ENCODE results near the gene SSBP2.

The SSBP2 gene

DNA sequence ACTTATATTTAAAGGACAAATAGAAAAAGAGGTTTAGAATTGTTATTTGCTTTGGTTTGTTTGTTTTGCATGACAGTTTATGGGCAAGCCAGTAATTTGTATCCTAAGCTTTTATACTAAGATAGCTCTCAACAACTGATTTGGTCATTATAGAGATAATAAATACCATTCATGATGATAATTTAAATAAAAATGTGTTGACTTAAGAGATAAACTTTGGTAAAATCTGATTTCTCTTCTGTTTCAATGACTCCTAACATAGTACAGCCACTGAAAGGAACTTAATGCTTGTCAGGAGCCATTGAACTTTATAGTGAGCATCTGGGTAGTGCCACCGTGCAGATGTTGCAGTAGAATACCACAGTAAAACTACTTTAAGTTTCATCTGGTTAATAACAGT is 196.2 kb downstream of the SSBP2 start:
- H3K9ac ChIP-seq (ENCODE audit: low read depth, low read length): no peak overlapping the region
- no peak overlapping the region for H3K4me3 ChIP-seq (ENCODE audit: low read depth, low read length)
- H3K27ac ChIP-seq (ENCODE audit: low read depth, low read length): no peak overlapping the region

DNA sequence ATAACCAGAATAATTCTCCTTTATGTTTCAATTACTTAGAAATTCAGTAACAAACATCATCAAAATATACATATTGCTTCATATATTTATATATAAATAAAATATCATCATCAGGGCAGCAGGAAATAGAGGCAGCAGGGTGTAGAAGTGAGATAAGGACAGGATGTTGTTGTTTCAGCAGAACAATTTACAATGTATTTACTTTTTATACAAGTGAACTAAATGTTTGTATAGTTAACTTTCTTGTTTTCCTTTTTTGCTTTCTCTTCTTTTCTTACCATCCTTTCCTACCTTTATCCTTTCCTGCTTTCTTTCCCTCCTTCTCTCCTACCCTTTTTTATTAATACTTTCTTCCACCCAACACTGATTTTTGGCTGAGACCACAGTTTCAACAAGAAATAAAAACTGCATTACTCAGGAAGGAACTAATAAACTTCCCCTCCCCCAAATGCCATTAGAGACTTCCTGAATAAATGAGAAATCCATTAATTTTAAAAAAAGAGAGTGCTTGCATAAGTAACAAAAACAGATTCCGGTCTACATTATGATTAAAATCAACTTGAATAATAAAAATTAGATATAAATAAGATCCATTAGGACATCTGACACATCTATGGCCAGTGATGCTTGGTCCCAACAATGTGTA is 197.2 kb downstream of the SSBP2 start:
- H3K9me3 ChIP-seq (ENCODE audit: control insufficient read depth, insufficient read depth, low read length): no peaks in the 10 kb centered on the region
- no peak overlapping the region for H3K9ac ChIP-seq (ENCODE audit: low read depth, low read length)
- H3K4me3 ChIP-seq (ENCODE audit: low read depth, low read length): no peak overlapping the region
- H3K36me3 ChIP-seq (ENCODE audit: control insufficient read depth, insufficient read depth, low read length): no peaks in the 10 kb centered on the region
- 0 out of 2 replicates have a peak, but pooled peaks cover 3% of the 10 kb centered on the region for H3K4me1 ChIP-seq (ENCODE audit: control insufficient read depth, insufficient read depth, low read length)
- no peak overlapping the region for H3K27ac ChIP-seq (ENCODE audit: low read depth, low read length)
- H3K27me3 ChIP-seq (ENCODE audit: control insufficient read depth, insufficient read depth, low read length): no peaks in the 10 kb centered on the region

More for the DNA sequence above, 196.2 kb downstream of the SSBP2 start:
- H3K9me3 ChIP-seq (ENCODE audit: control insufficient read depth, insufficient read depth, low read length): no peaks in the 10 kb centered on the region
- H3K4me1 ChIP-seq (ENCODE audit: control insufficient read depth, insufficient read depth, low read length): 0 out of 2 replicates have a peak, but pooled peaks cover 3% of the 10 kb centered on the region
- no peaks in the 10 kb centered on the region for H3K36me3 ChIP-seq (ENCODE audit: control insufficient read depth, insufficient read depth, low read length)
- no peaks in the 10 kb centered on the region for H3K27me3 ChIP-seq (ENCODE audit: control insufficient read depth, insufficient read depth, low read length)

DNA sequence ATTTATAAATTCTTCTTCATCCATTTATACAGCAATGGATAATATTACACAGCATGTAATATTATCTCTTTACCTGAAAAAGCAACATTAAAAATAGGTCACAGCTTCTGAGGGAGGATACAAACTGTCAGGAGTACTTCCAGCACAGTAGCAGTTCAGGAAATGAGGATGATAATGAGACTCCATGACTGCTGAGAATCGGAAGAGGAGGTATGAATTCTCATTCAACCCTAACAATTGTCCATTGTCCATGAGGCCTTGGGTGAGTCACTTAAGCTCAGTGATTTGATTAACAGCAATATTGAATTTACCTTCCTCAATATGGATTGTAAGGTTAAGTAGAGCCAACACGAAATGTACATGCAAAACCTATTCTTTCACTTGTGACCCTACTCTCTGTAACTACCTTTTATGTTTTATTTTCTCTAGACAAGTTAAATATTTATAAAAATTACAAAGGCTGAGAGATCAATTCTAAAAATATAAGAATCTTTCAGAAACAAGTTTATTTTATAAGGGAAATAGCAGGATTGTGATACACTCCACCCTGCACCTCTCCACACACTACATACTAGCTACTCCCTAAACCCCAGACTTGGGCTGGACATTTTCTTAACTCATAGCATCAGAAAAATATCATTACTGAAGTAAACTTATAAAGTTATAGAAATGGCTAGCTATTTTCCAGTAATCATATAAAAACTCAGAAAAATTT is 197.9 kb downstream of the SSBP2 start:
- H3K27ac ChIP-seq (ENCODE audit: low read depth, low read length): no peak overlapping the region
- no peaks in the 10 kb centered on the region for H3K27me3 ChIP-seq (ENCODE audit: control insufficient read depth, insufficient read depth, low read length)
- H3K4me1 ChIP-seq (ENCODE audit: control insufficient read depth, insufficient read depth, low read length): 0 out of 2 replicates have a peak, but pooled peaks cover 3% of the 10 kb centered on the region
- no peak overlapping the region for H3K4me3 ChIP-seq (ENCODE audit: low read depth, low read length)
- no peak overlapping the region for H3K9ac ChIP-seq (ENCODE audit: low read depth, low read length)
- no peaks in the 10 kb centered on the region for H3K9me3 ChIP-seq (ENCODE audit: control insufficient read depth, insufficient read depth, low read length)
- no peaks in the 10 kb centered on the region for H3K36me3 ChIP-seq (ENCODE audit: control insufficient read depth, insufficient read depth, low read length)

DNA sequence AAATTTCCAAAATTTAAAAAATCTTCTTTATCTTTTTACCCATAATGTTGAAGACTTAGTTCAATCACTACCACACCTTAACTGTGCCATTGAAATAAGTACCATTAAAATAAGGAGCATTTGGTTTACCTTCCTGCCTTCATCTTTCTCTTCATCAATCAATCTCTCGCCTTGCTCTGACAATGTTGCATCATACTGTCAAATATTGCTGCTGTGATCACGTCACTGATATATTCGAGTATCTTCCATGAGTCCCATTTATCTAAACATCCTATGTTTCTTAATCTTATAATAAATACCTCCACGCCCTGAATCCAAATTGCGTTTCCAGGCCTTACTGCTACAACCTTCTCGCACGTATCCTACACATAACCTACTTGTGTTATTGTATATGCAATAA is 201.8 kb downstream of the SSBP2 start:
- no peaks in the 10 kb centered on the region for H3K9me3 ChIP-seq (ENCODE audit: control insufficient read depth, insufficient read depth, low read length)

DNA sequence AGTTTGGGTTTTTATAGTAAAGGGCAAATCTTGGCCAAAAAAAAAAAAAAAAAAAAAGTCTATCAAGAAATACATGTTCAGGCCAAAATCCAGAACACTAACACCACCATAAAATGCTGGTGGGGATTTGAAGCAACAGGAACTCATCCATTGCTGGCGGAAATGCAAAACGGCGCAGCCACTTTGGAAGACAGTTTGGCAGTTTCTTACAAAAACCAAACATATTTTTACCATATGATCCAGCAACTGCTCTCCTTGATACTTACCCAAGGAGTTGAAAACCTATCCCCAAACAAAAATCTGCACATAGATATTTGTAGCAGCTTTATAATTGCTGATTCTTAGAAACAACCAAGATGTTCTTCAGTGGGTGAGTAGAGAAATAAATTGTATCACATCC is 203.9 kb downstream of the SSBP2 start:
- Histone ChIP-seq H3K27ac (ENCODE audit: low read depth, low read length) (no peak overlapping the region), H3K9me3 (ENCODE audit: control insufficient read depth, insufficient read depth, low read length) (no peaks in the 10 kb centered on the region), H3K9ac (ENCODE audit: low read depth, low read length) (no peak overlapping the region), H3K4me1 (ENCODE audit: control insufficient read depth, insufficient read depth, low read length) (no peaks in the 10 kb centered on the region), H3K27me3 (ENCODE audit: control insufficient read depth, insufficient read depth, low read length) (no peaks in the 10 kb centered on the region), H3K36me3 (ENCODE audit: control insufficient read depth, insufficient read depth, low read length) (no peaks in the 10 kb centered on the region), H3K4me3 (ENCODE audit: low read depth, low read length) (no peak overlapping the region)

More for the DNA sequence above, 201.8 kb downstream of the SSBP2 start:
- H3K4me3 ChIP-seq (ENCODE audit: low read depth, low read length): no peak overlapping the region
- no peak overlapping the region for H3K27ac ChIP-seq (ENCODE audit: low read depth, low read length)
- H3K9ac ChIP-seq (ENCODE audit: low read depth, low read length): no peak overlapping the region
- no peaks in the 10 kb centered on the region for H3K36me3 ChIP-seq (ENCODE audit: control insufficient read depth, insufficient read depth, low read length)
- H3K27me3 ChIP-seq (ENCODE audit: control insufficient read depth, insufficient read depth, low read length): no peaks in the 10 kb centered on the region
- 0 out of 2 replicates have a peak, but pooled peaks cover 3% of the 10 kb centered on the region for H3K4me1 ChIP-seq (ENCODE audit: control insufficient read depth, insufficient read depth, low read length)

DNA sequence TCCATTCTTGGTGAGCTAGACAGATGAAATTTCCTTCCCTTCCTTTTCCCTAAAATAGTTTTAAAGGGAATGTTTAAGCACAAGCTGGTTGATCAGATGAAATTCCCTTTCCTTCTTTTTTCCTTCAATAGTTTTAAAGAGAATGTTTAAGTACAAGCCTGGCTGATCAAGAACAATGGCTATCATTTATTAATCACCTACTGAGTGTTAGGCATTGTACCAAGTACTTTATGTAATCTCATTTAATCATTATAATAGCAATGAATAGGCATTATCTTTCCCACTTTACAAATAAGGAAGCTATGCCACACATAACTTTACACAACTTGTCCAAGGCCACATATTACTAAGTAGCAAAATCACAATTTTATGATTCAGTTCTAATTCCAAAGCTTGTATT is 205.0 kb downstream of the SSBP2 start:
- Histone ChIP-seq H3K27ac (ENCODE audit: low read depth, low read length) (no peak overlapping the region), H3K27me3 (ENCODE audit: control insufficient read depth, insufficient read depth, low read length) (no peaks in the 10 kb centered on the region), H3K4me1 (ENCODE audit: control insufficient read depth, insufficient read depth, low read length) (no peaks in the 10 kb centered on the region), H3K4me3 (ENCODE audit: low read depth, low read length) (no peak overlapping the region), H3K9ac (ENCODE audit: low read depth, low read length) (no peak overlapping the region), H3K36me3 (ENCODE audit: control insufficient read depth, insufficient read depth, low read length) (no peaks in the 10 kb centered on the region), H3K9me3 (ENCODE audit: control insufficient read depth, insufficient read depth, low read length) (no peaks in the 10 kb centered on the region)

DNA sequence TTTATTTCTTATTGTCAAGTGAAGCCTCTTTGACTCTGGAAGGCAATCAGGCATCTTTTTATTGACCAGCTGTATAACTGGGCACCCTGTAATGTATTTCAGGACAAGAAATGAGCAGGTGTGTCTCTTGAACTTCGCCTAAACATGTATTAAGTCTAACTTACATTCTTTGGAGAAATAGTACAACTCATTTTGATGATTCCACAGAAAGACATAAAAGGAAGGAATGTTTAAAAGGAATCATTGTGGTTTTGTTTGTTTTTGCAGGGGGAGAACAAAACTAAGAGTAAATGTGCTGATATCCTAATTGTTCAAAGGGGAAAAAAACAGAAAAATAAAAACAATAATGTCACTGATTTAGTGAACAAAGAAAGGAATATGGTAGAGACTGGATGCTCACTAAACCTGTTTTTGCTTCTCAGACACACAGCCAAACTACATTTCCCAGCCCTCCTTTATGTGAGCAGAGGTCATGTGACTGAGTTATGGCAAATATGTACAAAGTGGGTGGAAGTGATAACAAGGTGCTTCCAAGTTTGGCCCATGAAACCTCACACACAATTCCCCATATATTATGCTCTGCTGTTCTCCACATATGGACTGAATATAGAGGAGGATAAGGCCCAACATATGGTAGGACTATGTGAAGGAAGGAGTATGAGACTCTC is 206.4 kb downstream of the SSBP2 start:
- H3K4me3 ChIP-seq (ENCODE audit: low read depth, low read length): no peak overlapping the region
- H3K27ac ChIP-seq (ENCODE audit: low read depth, low read length): no peak overlapping the region
- no peaks in the 10 kb centered on the region for H3K9me3 ChIP-seq (ENCODE audit: control insufficient read depth, insufficient read depth, low read length)
- H3K9ac ChIP-seq (ENCODE audit: low read depth, low read length): no peak overlapping the region
- H3K27me3 ChIP-seq (ENCODE audit: control insufficient read depth, insufficient read depth, low read length): no peaks in the 10 kb centered on the region
- H3K36me3 ChIP-seq (ENCODE audit: control insufficient read depth, insufficient read depth, low read length): no peaks in the 10 kb centered on the region
- no peaks in the 10 kb centered on the region for H3K4me1 ChIP-seq (ENCODE audit: control insufficient read depth, insufficient read depth, low read length)

DNA sequence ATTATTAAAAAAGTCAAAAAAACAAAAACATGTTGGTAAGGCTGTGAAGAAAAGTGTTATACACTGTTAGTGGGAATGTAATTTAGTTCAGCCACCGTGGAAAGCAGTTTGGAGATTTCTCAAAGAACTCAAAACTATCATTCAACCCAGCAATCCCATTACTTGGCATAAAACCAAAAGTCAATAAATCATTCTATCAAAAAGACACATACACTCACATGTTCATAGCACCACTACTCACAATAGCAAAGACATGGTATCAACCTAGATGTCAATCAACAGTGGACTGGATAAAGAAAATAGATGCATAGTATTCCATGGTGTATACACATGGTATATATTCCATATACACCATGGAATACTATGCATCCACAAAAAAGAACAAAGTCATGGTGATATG is 208.7 kb downstream of the SSBP2 start:
- Histone ChIP-seq H3K27me3 (ENCODE audit: control insufficient read depth, insufficient read depth, low read length) (no peaks in the 10 kb centered on the region), H3K36me3 (ENCODE audit: control insufficient read depth, insufficient read depth, low read length) (no peaks in the 10 kb centered on the region), H3K9me3 (ENCODE audit: control insufficient read depth, insufficient read depth, low read length) (no peaks in the 10 kb centered on the region), H3K4me3 (ENCODE audit: low read depth, low read length) (no peak overlapping the region), H3K27ac (ENCODE audit: low read depth, low read length) (no peak overlapping the region), H3K4me1 (ENCODE audit: control insufficient read depth, insufficient read depth, low read length) (no peaks in the 10 kb centered on the region), H3K9ac (ENCODE audit: low read depth, low read length) (no peak overlapping the region)

DNA sequence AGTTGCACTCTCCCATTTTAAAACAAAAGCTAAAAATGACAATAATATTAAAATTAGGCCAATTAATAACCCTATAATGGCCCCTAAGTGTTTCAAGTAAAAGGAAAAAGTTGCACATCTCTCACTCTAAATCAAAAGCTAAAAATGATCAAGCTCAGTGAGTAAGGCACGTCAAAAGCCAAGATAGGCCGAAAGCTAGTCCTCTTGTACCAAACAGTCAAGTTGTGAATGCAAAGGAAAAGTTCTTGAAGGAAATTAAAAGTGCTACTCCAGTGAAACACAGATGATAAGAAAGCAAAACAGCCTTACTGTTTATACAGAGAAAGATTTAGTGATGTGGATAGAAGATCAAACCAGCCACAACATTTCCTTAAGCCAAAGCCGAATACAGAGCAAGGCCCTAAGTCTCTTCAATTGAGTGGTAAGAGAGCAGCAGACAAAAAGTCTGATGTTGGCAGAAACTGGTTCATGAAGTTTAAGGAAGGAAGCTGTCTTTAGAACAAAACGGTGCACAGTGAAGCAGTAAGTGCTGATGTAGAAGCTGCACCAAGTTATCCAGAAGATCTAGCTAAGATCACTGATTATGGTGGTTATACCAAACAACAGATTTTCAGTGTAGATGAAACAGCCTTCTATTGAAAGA is 212.9 kb downstream of the SSBP2 start:
- no peak overlapping the region for H3K9ac ChIP-seq (ENCODE audit: low read depth, low read length)
- H3K9me3 ChIP-seq (ENCODE audit: control insufficient read depth, insufficient read depth, low read length): no peaks in the 10 kb centered on the region
- no peaks in the 10 kb centered on the region for H3K27me3 ChIP-seq (ENCODE audit: control insufficient read depth, insufficient read depth, low read length)
- H3K27ac ChIP-seq (ENCODE audit: low read depth, low read length): no peak overlapping the region
- no peaks in the 10 kb centered on the region for H3K4me1 ChIP-seq (ENCODE audit: control insufficient read depth, insufficient read depth, low read length)
- H3K36me3 ChIP-seq (ENCODE audit: control insufficient read depth, insufficient read depth, low read length): no peaks in the 10 kb centered on the region
- H3K4me3 ChIP-seq (ENCODE audit: low read depth, low read length): no peak overlapping the region

DNA sequence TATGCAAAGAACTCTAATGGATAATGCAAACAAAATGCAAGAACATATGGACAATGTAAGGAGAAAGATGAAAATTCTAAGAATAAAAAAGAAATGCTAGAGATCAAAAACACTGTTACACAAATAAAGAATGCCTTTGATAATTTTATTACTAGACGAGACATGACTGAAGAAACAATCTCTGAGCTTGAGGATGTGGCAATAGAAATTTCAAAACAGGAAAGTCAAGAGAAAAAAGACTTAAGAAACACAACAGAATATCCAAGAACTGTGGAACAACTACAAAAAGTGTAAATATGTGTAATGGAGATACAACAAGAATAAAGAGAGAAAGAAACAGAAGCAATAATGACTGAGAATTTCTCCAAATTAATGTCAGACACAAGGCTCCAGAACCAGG is 216.5 kb downstream of the SSBP2 start:
- Histone ChIP-seq H3K9me3 (ENCODE audit: control insufficient read depth, insufficient read depth, low read length) (no peaks in the 10 kb centered on the region), H3K4me1 (ENCODE audit: control insufficient read depth, insufficient read depth, low read length) (no peaks in the 10 kb centered on the region), H3K27ac (ENCODE audit: low read depth, low read length) (no peak overlapping the region), H3K27me3 (ENCODE audit: control insufficient read depth, insufficient read depth, low read length) (no peaks in the 10 kb centered on the region), H3K36me3 (ENCODE audit: control insufficient read depth, insufficient read depth, low read length) (no peaks in the 10 kb centered on the region), H3K4me3 (ENCODE audit: low read depth, low read length) (no peak overlapping the region), H3K9ac (ENCODE audit: low read depth, low read length) (no peak overlapping the region)
